GM23338 (cell line): Measurements from ENCODE around the gene KIFBP. TPM values are rescaled to one million over a fixed set of nuclear protein-coding genes. Genes with fewer than 3 reads are reported as not detected.

ENCODE experiments used
- ATAC-seq: fragments of 200-7000 bp; cut with Tn5 transposase; 3 replicates; pipeline ENCODE4 v1.9.1; 2020
- DNase-seq: peaks from one replicate; pipeline ENCODE4 v3.0.0-alpha.2; 2015; ENCODE audit warnings: low spot score
- H2AFZ ChIP-seq: fragments of 200-600 bp; sonication (generic); 2 replicates; pipeline ENCODE4 v1.8.0; 2016; ENCODE audit warnings: antibody characterized with exemption, mild to moderate bottlenecking, moderate library complexity
- H3F3A ChIP-seq: fragments of 200-600 bp; sonication (generic); replicated peaks from 2 replicates; pipeline ENCODE4 v1.8.0; 2017; ENCODE audit warnings: antibody characterized with exemption, mixed run types, low read depth
- H3K27ac ChIP-seq: fragments of 200-600 bp; sonication (generic); 2 replicates; pipeline ENCODE4 v1.6.1; 2016; ENCODE audit warnings: low read depth
- H3K27me3 ChIP-seq: fragments of 200-600 bp; sonication (generic); 2 replicates; pipeline ENCODE4 v1.8.0; 2016; ENCODE audit warnings: mild to moderate bottlenecking, mixed run types, moderate library complexity; ENCODE audit not compliant: insufficient read depth
- H3K36me3 ChIP-seq: fragments of 200-600 bp; sonication (generic); 2 replicates; pipeline ENCODE4 v1.8.0; 2016; ENCODE audit warnings: mild to moderate bottlenecking; ENCODE audit not compliant: insufficient read depth
- H3K4me1 ChIP-seq: fragments of 200-600 bp; sonication (generic); 2 replicates; pipeline ENCODE4 v1.8.0; 2016; ENCODE audit warnings: mild to moderate bottlenecking, moderate library complexity; ENCODE audit not compliant: insufficient read depth
- H3K4me2 ChIP-seq: fragments of 200-600 bp; sonication (generic); 2 replicates; pipeline ENCODE4 v1.7.1; 2017; ENCODE audit warnings: mixed run types
- H3K4me3 ChIP-seq: fragments of 200-600 bp; sonication (generic); 2 replicates; pipeline ENCODE4 v1.6.1; 2016; ENCODE audit warnings: mixed run types
- H3K79me2 ChIP-seq: fragments of 200-600 bp; sonication (generic); replicated peaks from 2 replicates; pipeline ENCODE4 v1.8.0; 2017; ENCODE audit warnings: mild to moderate bottlenecking; ENCODE audit not compliant: insufficient read depth
- H3K9me2 ChIP-seq: fragments of 200-600 bp; sonication (generic); 2 replicates; pipeline ENCODE4 v1.8.0; 2017; ENCODE audit not compliant: insufficient read depth
- H4K20me1 ChIP-seq: fragments of 200-600 bp; sonication (generic); replicated peaks from 2 replicates; pipeline ENCODE4 v1.8.0; 2017; ENCODE audit warnings: mild to moderate bottlenecking; ENCODE audit not compliant: insufficient read depth
- H3K27ac Mint-ChIP-seq: 2 replicates; pipeline ENCODE4 v1.8.0; 2020; ENCODE audit warnings: inconsistent platforms, mild to moderate bottlenecking, moderate library complexity, mixed read lengths
- H3K27me3 Mint-ChIP-seq: 3 replicates; pipeline ENCODE4 v1.8.0; 2022; ENCODE audit warnings: low read depth, mild to moderate bottlenecking, moderate library complexity, mixed read lengths, inconsistent platforms; ENCODE audit not compliant: insufficient read depth, poor library complexity
- H3K36me3 Mint-ChIP-seq: 3 replicates; pipeline ENCODE4 v1.8.0; 2021; ENCODE audit warnings: low read depth, mild to moderate bottlenecking, inconsistent platforms, moderate library complexity, mixed read lengths
- H3K4me1 Mint-ChIP-seq: 3 replicates; pipeline ENCODE4 v1.8.0; 2020; ENCODE audit warnings: mild to moderate bottlenecking, inconsistent platforms, mixed read lengths
- H3K4me3 Mint-ChIP-seq: 3 replicates; pipeline ENCODE4 v1.8.0; 2021; ENCODE audit warnings: moderate library complexity, mild to moderate bottlenecking, inconsistent platforms, mixed read lengths
- H3K9me3 Mint-ChIP-seq: 3 replicates; pipeline ENCODE4 v1.8.0; 2020; ENCODE audit warnings: moderate library complexity, mild to moderate bottlenecking, inconsistent platforms, mixed read lengths
- CREB1 ChIP-seq: fragments of 250-450 bp; sonication (Bioruptor Pico); IDR thresholded peaks from 2 replicates; pipeline ENCODE4 v1.5.0; 2020; ENCODE audit warnings: low read depth, mild to moderate bottlenecking, moderate library complexity
- CTCF ChIP-seq, 2 experiments: fragments of 200-600 bp in 1 of 2; sonication (generic) in 1 of 2; conservative IDR thresholded peaks; 2 replicates each; pipeline versions ENCODE4 v1.5.1 to v1.6.1; 2016 to 2017; ENCODE audit warnings: antibody characterized with exemption in 2 of 2, low read depth in 2 of 2, mild to moderate bottlenecking in 2 of 2, moderate library complexity in 1 of 2
- ETS1 ChIP-seq: IDR thresholded peaks from 2 replicates; pipeline ENCODE4 v1.6.1; 2016; ENCODE audit warnings: antibody characterized with exemption
- EZH2 ChIP-seq: fragments of 200-600 bp; sonication (generic); IDR thresholded peaks from one replicate; pipeline ENCODE4 v1.8.0; 2017; ENCODE audit warnings: antibody characterized with exemption, mild to moderate bottlenecking, low read depth; ENCODE audit not compliant: unreplicated experiment
- JUNB ChIP-seq: IDR thresholded peaks from one replicate; pipeline ENCODE4 v1.6.1; 2016; ENCODE audit warnings: antibody characterized with exemption; ENCODE audit not compliant: unreplicated experiment
- NANOG ChIP-seq: IDR thresholded peaks from 2 replicates; pipeline ENCODE4 v1.6.1; 2016; ENCODE audit warnings: antibody characterized with exemption, borderline replicate concordance
- POLR2AphosphoS5 ChIP-seq: IDR thresholded peaks from 2 replicates; pipeline ENCODE4 v1.6.1; 2016; ENCODE audit warnings: antibody characterized with exemption, low read depth
- REST ChIP-seq: IDR thresholded peaks from one replicate; pipeline ENCODE4 v1.6.1; 2018; ENCODE audit warnings: antibody characterized with exemption; ENCODE audit not compliant: unreplicated experiment
- STAT1 ChIP-seq: IDR thresholded peaks from one replicate; pipeline ENCODE4 v1.6.1; 2016; ENCODE audit warnings: antibody characterized with exemption; ENCODE audit not compliant: unreplicated experiment
- ZNF114 ChIP-seq: fragments of 250-450 bp; sonication (Bioruptor Pico); IDR thresholded peaks from 2 replicates; pipeline ENCODE4 v1.5.0; 2020; ENCODE audit warnings: mild to moderate bottlenecking, moderate library complexity
- ZNF331 ChIP-seq: fragments of 250-450 bp; sonication (Bioruptor Pico); IDR thresholded peaks from 2 replicates; pipeline ENCODE4 v1.5.0; 2020; ENCODE audit warnings: low read depth, mild to moderate bottlenecking, moderate library complexity
- polyA plus RNA-seq: library from polyadenylated mRNA; unstranded; fragments of >200 nt; fragmentation: Nextera tagmentation; extraction: Ambion mirVana; gene quantifications from 2 replicates; pipeline ENCODE4 v1.2.1, GENCODE V29; 2016
- total RNA-seq: library from RNA; depleted of rRNA; stranded (reverse); fragments of >200 nt; shearing (Covaris generic); gene quantifications from 2 replicates; pipeline ENCODE4 v1.2.3, GENCODE V29; 2014

The KIFBP gene
- total and polyA plus RNA-seq, 2 experiments from 2014 or later: 24.5 to 39.8 TPM

- no peaks in the 10 kb centered on the region for H3K27me3 ChIP-seq
- H3K27ac ChIP-seq: no peak overlapping the region
- no peak overlapping the region for H3K4me3 ChIP-seq
- ATAC-seq: no peak
- H3K27me3 Mint-ChIP-seq: peaks cover 12% of the 10 kb centered on the region
- no peak overlapping the region for H3K27ac Mint-ChIP-seq
- no peak for DNase-seq
- no peaks in the 10 kb centered on the region for H3K9me2 ChIP-seq
- no peak overlapping the region for H3K4me2 ChIP-seq
- H3F3A ChIP-seq: no peaks in the 10 kb centered on the region
- no peaks in the 10 kb centered on the region for H3K36me3 ChIP-seq
- no peak overlapping the region for H3K4me3 Mint-ChIP-seq
- H3K36me3 Mint-ChIP-seq: no peaks in the 10 kb centered on the region; the same call in 2 of the 3 replicates
- H4K20me1 ChIP-seq: no peaks in the 10 kb centered on the region
- no peaks in the 10 kb centered on the region for H3K4me1 ChIP-seq
- H3K4me1 Mint-ChIP-seq: peaks cover 6% of the 10 kb centered on the region
- no peak overlapping the region for H2AFZ ChIP-seq
- no peaks in the 10 kb centered on the region for H3K79me2 ChIP-seq
- H3K9me3 Mint-ChIP-seq: no peaks in the 10 kb centered on the region
- no peak for TF ChIP-seq CREB1
- no peak for TF ChIP-seq EZH2
- TF ChIP-seq CTCF (conservative IDR thresholded peaks at IDR 0.05; ENCODE audit: low read depth in 2 of 2): no peak
- no peak for TF ChIP-seq JUNB
- no peak for TF ChIP-seq ETS1
These were observed 66.6 kb downstream of the KIFBP start for GRCh38 chr10:69055241-69055640.

- no peak for DNase-seq
- Histone ChIP-seq H3K4me3 (no peak overlapping the region), H3K4me2 (no peak overlapping the region), H3K27ac (no peak overlapping the region), H3K4me1 (no peaks in the 10 kb centered on the region), H3K79me2 (no peaks in the 10 kb centered on the region), H2AFZ (no peak overlapping the region), H3K9me2 (no peaks in the 10 kb centered on the region), H4K20me1 (no peaks in the 10 kb centered on the region), H3K36me3 (no peaks in the 10 kb centered on the region), H3F3A (no peaks in the 10 kb centered on the region), H3K27me3 (no peaks in the 10 kb centered on the region)
- no peak overlapping the region for H3K4me3 Mint-ChIP-seq
- no peak overlapping the region for H3K27ac Mint-ChIP-seq
- H3K4me1 Mint-ChIP-seq: peaks cover 6% of the 10 kb centered on the region
- H3K27me3 Mint-ChIP-seq: peaks cover 12% of the 10 kb centered on the region
- ATAC-seq: no peak
- H3K9me3 Mint-ChIP-seq: no peaks in the 10 kb centered on the region
- H3K36me3 Mint-ChIP-seq: no peaks in the 10 kb centered on the region; the same call in 2 of the 3 replicates
- TF ChIP-seq REST: no peak
- TF ChIP-seq ZNF114 (CRISPR knock-in tag): no peak
- no peak for TF ChIP-seq STAT1
- no peak for TF ChIP-seq ZNF331 (CRISPR knock-in tag)
- no peak for TF ChIP-seq NANOG
- no peak for TF ChIP-seq POLR2AphosphoS5
- TF ChIP-seq ETS1: no peak
- TF ChIP-seq CREB1: no peak
These were observed 67.5 kb downstream of the KIFBP start for GRCh38 chr10:69056129-69056528.
